HT-29 (cell line): ENCODE data around the gene CASQ1. TPM values are rescaled to one million over a fixed set of nuclear protein-coding genes. Genes with fewer than 3 reads are reported as not detected.

Experiments used
- DNase-seq: peaks from one replicate; pipeline ENCODE4 v3.0.0-alpha.2; 2015; ENCODE audit warnings: low spot score
- total RNA-seq: library from RNA; depleted of rRNA; stranded (reverse); fragments of >200 nt; shearing (Covaris generic); gene quantifications from 2 replicates; pipeline ENCODE4 v1.2.3, GENCODE V29; 2014; rRNA removed

Gene CASQ1
- not detected in 2 replicates for total RNA-seq

- no peak for DNase-seq
Measured at GRCh38 chr1:160189649-160190625, at the start of gene CASQ1. Gene CASQ1 (plus strand): TSS chr1:160190575. CDS start chr1:160190752, 177 bp downstream.

- DNase-seq, result no peak
Measured at GRCh38 chr1:160143695-160144094, 46.7 kb upstream of the CASQ1 start.

- DNase-seq, result no peak
Measured at GRCh38 chr1:160144921-160145320, 45.5 kb upstream of the CASQ1 start.

GRCh38 chr1:160146107-160146506 is 44.3 kb upstream of the CASQ1 start:
- DNase-seq, result no peak

GRCh38 chr1:160148121-160148520 is 42.3 kb upstream of the CASQ1 start:
- no peak for DNase-seq

- DNase-seq, result no peak
Measured at GRCh38 chr1:160149233-160149632, 41.1 kb upstream of the CASQ1 start.

- DNase-seq, result no peak
Measured at GRCh38 chr1:160149716-160150115, 40.7 kb upstream of the CASQ1 start.

- DNase-seq, result no peak
Measured at GRCh38 chr1:160151303-160151702, 39.1 kb upstream of the CASQ1 start, which contains the start of gene ATP1A4. Gene ATP1A4 (plus strand): TSS chr1:160151603. CDS start chr1:160152041, 438 bp downstream.

GRCh38 chr1:160154790-160155189 is 35.6 kb upstream of the CASQ1 start:
- DNase-seq, result no peak

- DNase-seq, result no peak
Measured at GRCh38 chr1:160156361-160156760, 34.0 kb upstream of the CASQ1 start.

- no peak for DNase-seq
Measured at GRCh38 chr1:160157174-160157573, 33.2 kb upstream of the CASQ1 start.

- DNase-seq, result no peak
Measured at GRCh38 chr1:160158031-160158430, 32.3 kb upstream of the CASQ1 start.

- DNase-seq, result no peak
Measured at GRCh38 chr1:160158534-160158933, 31.8 kb upstream of the CASQ1 start.

GRCh38 chr1:160159846-160160245 is 30.5 kb upstream of the CASQ1 start:
- no peak for DNase-seq

- DNase-seq, result peak; percentile 18
Measured at GRCh38 chr1:160161965-160162705, 28.2 kb upstream of the CASQ1 start.

GRCh38 chr1:160162931-160163330 is 27.4 kb upstream of the CASQ1 start:
- DNase-seq, result no peak

- peak; percentile 19 for DNase-seq
Measured at GRCh38 chr1:160163615-160164014, 26.8 kb upstream of the CASQ1 start.

GRCh38 chr1:160164121-160164520 is 26.3 kb upstream of the CASQ1 start:
- no peak for DNase-seq

- DNase-seq, result no peak
Measured at GRCh38 chr1:160166166-160166868, 24.1 kb upstream of the CASQ1 start.

- no peak for DNase-seq
Measured at GRCh38 chr1:160167056-160167455, 23.3 kb upstream of the CASQ1 start.

- DNase-seq, result no peak
Measured at GRCh38 chr1:160167580-160167979, 22.8 kb upstream of the CASQ1 start.

- no peak for DNase-seq
Measured at GRCh38 chr1:160168016-160168415, 22.4 kb upstream of the CASQ1 start.
